Measurements from ENCODE around the gene PTAR1.

Gene PTAR1

GRCh38 chr9:69743930-69744329 is 15.9 kb downstream of the PTAR1 start:
- no peak overlapping the region for H3K4me3 ChIP-seq (replicated peaks in 1 of 2; ENCODE audit: low read depth in 2 of 2, low read length in 2 of 2)
- DNase-seq (ENCODE audit: low read depth in 2 of 2) = no peak
- TF ChIP-seq, protein P1, sequence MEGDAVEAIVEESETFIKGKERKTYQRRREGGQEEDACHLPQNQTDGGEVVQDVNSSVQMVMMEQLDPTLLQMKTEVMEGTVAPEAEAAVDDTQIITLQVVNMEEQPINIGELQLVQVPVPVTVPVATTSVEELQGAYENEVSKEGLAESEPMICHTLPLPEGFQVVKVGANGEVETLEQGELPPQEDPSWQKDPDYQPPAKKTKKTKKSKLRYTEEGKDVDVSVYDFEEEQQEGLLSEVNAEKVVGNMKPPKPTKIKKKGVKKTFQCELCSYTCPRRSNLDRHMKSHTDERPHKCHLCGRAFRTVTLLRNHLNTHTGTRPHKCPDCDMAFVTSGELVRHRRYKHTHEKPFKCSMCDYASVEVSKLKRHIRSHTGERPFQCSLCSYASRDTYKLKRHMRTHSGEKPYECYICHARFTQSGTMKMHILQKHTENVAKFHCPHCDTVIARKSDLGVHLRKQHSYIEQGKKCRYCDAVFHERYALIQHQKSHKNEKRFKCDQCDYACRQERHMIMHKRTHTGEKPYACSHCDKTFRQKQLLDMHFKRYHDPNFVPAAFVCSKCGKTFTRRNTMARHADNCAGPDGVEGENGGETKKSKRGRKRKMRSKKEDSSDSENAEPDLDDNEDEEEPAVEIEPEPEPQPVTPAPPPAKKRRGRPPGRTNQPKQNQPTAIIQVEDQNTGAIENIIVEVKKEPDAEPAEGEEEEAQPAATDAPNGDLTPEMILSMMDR (IDR thresholded peaks at IDR 0.05; ENCODE audit: low read depth, low read length) = no peak

- TF ChIP-seq, protein P1 (IDR thresholded peaks at IDR 0.05; ENCODE audit: low read depth, low read length) = no peak
- no peak overlapping the region for H3K4me3 ChIP-seq (replicated peaks in 1 of 2; ENCODE audit: low read depth in 2 of 2, low read length in 2 of 2)
- DNase-seq (ENCODE audit: low read depth in 2 of 2) = peak in 1 of 2 donors; percentile 19
These were observed 18.8 kb downstream of the PTAR1 start for GRCh38 chr9:69740872-69741505.

- no peak for DNase-seq (ENCODE audit: low read depth in 2 of 2)
These were observed 28.5 kb downstream of the PTAR1 start for GRCh38 chr9:69731348-69731747.

DNA sequence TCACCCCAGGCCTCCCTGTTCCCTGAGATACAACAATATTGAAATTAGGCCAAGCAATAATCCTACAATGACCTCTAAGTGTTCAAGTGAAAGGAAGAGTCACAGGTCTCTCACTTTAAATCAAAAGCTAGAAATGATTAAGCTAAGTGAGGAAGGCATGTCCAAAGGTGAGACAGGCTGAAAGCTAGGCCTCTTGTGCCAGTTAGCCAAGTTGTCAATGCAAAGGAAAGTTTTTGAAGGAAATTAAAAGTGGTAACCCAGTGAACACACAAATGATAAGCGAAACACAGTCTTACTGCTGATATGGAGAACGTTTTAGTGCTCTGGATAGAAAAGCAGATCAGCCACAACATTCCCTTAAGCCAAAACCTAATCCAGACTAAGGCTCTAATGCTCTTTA is 39.8 kb downstream of the PTAR1 start:
- DNase-seq (ENCODE audit: low read depth in 2 of 2) = no peak
- no peak overlapping the region for H3K4me3 ChIP-seq (replicated peaks in 1 of 2; ENCODE audit: low read depth in 2 of 2, low read length in 2 of 2)

More at GRCh38 chr9:69731348-69731747, 28.5 kb downstream of the PTAR1 start:
- TF ChIP-seq, protein P1 (IDR thresholded peaks at IDR 0.05; ENCODE audit: low read depth, low read length) = no peak
- no peak overlapping the region for H3K4me3 ChIP-seq (replicated peaks in 1 of 2; ENCODE audit: low read depth in 2 of 2, low read length in 2 of 2)

DNA sequence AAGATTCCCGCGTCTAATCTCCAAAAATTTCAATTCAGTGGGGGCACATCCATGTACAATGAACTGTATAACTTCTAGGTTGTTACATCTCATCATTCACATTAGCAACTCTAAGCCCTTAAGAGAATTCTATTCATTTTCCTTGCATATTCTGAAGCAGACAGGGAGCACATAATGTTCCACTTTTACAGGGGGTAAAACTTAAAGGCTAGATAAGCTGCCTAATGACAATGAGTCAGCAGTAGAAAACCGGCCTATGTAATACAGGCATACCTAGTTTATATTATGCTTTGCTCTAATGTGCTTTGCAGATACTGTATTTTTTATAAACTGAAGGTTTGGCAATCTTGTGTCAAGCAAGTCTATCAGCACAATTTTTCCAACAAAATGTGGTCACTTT is 40.4 kb downstream of the PTAR1 start:
- TF ChIP-seq, protein P1 (IDR thresholded peaks at IDR 0.05; ENCODE audit: low read depth, low read length) = no peak
- H3K4me3 ChIP-seq (replicated peaks in 1 of 2; ENCODE audit: low read depth in 2 of 2, low read length in 2 of 2) = no peak overlapping the region
- DNase-seq (ENCODE audit: low read depth in 2 of 2) = peak; percentile 47 to 52

More for the DNA sequence above, 39.8 kb downstream of the PTAR1 start:
- TF ChIP-seq, protein P1 (IDR thresholded peaks at IDR 0.05; ENCODE audit: low read depth, low read length) = no peak

GRCh38 chr9:69718218-69718617 is 41.6 kb downstream of the PTAR1 start:
- TF ChIP-seq, protein P1 (IDR thresholded peaks at IDR 0.05; ENCODE audit: low read depth, low read length) = no peak
- H3K4me3 ChIP-seq (replicated peaks in 1 of 2; ENCODE audit: low read depth in 2 of 2, low read length in 2 of 2) = no peak overlapping the region
- no peak for DNase-seq (ENCODE audit: low read depth in 2 of 2)

DNA sequence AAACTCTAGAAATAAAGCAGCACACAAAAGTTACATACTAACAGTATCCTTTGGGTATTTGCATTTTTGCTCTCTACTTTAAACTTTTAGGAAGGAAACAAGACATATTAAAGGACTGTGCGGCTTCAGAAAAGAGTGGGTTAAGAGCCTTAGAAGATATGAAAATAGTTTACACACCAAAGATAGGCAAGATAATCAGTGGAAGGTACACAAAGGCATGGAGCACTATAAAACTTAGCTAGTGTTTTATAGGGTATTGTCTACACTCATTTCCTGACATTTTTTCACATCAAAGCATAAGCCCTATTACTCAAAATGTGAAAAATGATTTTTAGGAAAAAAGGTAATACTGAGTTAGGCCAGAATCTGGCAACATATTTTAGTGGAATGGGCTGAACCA is 44.0 kb downstream of the PTAR1 start:
- H3K4me3 ChIP-seq (replicated peaks in 1 of 2; ENCODE audit: low read depth in 2 of 2, low read length in 2 of 2) = no peak overlapping the region
- no peak for DNase-seq (ENCODE audit: low read depth in 2 of 2)
- TF ChIP-seq, protein P1 (IDR thresholded peaks at IDR 0.05; ENCODE audit: low read depth, low read length) = no peak
